Left ventricle myocardium inferior (tissue), 1 donor: Measurements from ENCODE around the gene RAX2. TPM values are rescaled to one million over a fixed set of nuclear protein-coding genes. Genes with fewer than 3 reads are reported as not detected.

Experiments used
- DNase-seq: peaks from one replicate; pipeline ENCODE4 v3.0.0-alpha.2; 2020
- H3K27ac ChIP-seq: fragments of 200-600 bp; replicated peaks from 2 replicates; pipeline ENCODE4 v1.8.0; 2021
- H3K27me3 ChIP-seq: fragments of 200-600 bp; 2 replicates; pipeline ENCODE4 v1.8.0; 2021; ENCODE audit warnings: low read depth
- H3K36me3 ChIP-seq: fragments of 200-600 bp; 2 replicates; pipeline ENCODE4 v1.8.0; 2021
- H3K4me1 ChIP-seq: fragments of 200-600 bp; 2 replicates; pipeline ENCODE4 v1.8.0; 2021
- H3K4me3 ChIP-seq: fragments of 200-600 bp; 2 replicates; pipeline ENCODE4 v1.8.0; 2021; ENCODE audit warnings: mild to moderate bottlenecking, moderate library complexity
- H3K9me3 ChIP-seq: fragments of 200-600 bp; replicated peaks from 2 replicates; pipeline ENCODE4 v1.8.0; 2021
- CTCF ChIP-seq: fragments of 200-600 bp; IDR thresholded peaks from 2 replicates; pipeline ENCODE4 v1.8.0; 2021; ENCODE audit warnings: antibody characterized with exemption, mild to moderate bottlenecking, borderline replicate concordance
- intact Hi-C: fragments of 100-400 bp; cut with micrococcal nuclease; formaldehyde crosslinking; loops from one replicate; pipeline ENCODE4 v1.11.0; 2022
- total RNA-seq: library from RNA; stranded (reverse); fragmentation: NEBNext Ultra II Directional; extraction: Animal tissue kit (Norgen Biotek cat#: 25700); gene quantifications from one replicate; pipeline ENCODE4 v1.2.1, GENCODE V29; 2021
- donor health status: DM: no; HTN: yes; CAD: no; lungs with severe emphysema.

RAX2 gene
- total RNA-seq, 1 donor from 2014 or later: not detected

- Histone ChIP-seq H3K4me3 (no peak overlapping the region), H3K27me3 (peaks cover 63% of the 10 kb centered on the region), H3K36me3 (no peaks in the 10 kb centered on the region), H3K27ac (no peak overlapping the region), H3K4me1 (peaks cover 23% of the 10 kb centered on the region), H3K9me3 (no peaks in the 10 kb centered on the region)
- TF ChIP-seq CTCF: no peak
- DNase-seq: no peak
- intact Hi-C loops: no loop called here
These were observed 32.4 kb upstream of the RAX2 start for GRCh38 chr19:3804429-3804828.

- Histone ChIP-seq H3K36me3 (no peaks in the 10 kb centered on the region), H3K4me3 (no peak overlapping the region), H3K27me3 (peaks cover 67% of the 10 kb centered on the region), H3K9me3 (no peaks in the 10 kb centered on the region), H3K4me1 (peaks cover 23% of the 10 kb centered on the region), H3K27ac (no peak overlapping the region)
- DNase-seq: no peak
- intact Hi-C loops: no loop called here
- no peak for TF ChIP-seq CTCF
These were observed 32.0 kb upstream of the RAX2 start for GRCh38 chr19:3803986-3804385.

- Histone ChIP-seq H3K36me3 (no peaks in the 10 kb centered on the region), H3K27ac (no peak overlapping the region), H3K27me3 (peaks cover 74% of the 10 kb centered on the region), H3K4me1 (peaks cover 16% of the 10 kb centered on the region), H3K9me3 (no peaks in the 10 kb centered on the region), H3K4me3 (no peak overlapping the region)
- TF ChIP-seq CTCF: no peak
- intact Hi-C loops: no loop called here
- DNase-seq: no peak
These were observed 31.3 kb upstream of the RAX2 start for GRCh38 chr19:3803114-3803888.

- peak overlapping the region; percentile 52 for H3K4me3 ChIP-seq
- TF ChIP-seq CTCF: peak; percentile 24
- H3K9me3 ChIP-seq: peaks cover 7% of the 10 kb centered on the region
- DNase-seq: peak; percentile 34
- H3K36me3 ChIP-seq: no peaks in the 10 kb centered on the region
- H3K27ac ChIP-seq: no peak overlapping the region
- H3K27me3 ChIP-seq: peaks cover 77% of the 10 kb centered on the region
- intact Hi-C loops: no loop called here
- peaks cover 12% of the 10 kb centered on the region for H3K4me1 ChIP-seq
These were observed 29.5 kb upstream of the RAX2 start for GRCh38 chr19:3801412-3802096.

GRCh38 chr19:3800996-3801395 lies 29.0 kb upstream of the RAX2 start:
- DNase-seq: no peak
- Histone ChIP-seq H3K4me3 (peak overlapping the region; percentile 52), H3K4me1 (peaks cover 12% of the 10 kb centered on the region), H3K9me3 (peaks cover 13% of the 10 kb centered on the region), H3K36me3 (no peaks in the 10 kb centered on the region), H3K27ac (no peak overlapping the region), H3K27me3 (peaks cover 75% of the 10 kb centered on the region)
- TF ChIP-seq CTCF: no peak
- intact Hi-C loops: no loop called here
